Stimulated activated CD4-positive, alpha-beta T cell treated with anti-CD3 and anti-CD28 coated beads, TNF-alpha, amount 100 ng/mL, for 48 hours (primary cell): ENCODE data around the gene MBTPS1.
A peak's percentile ranks its signal among the peaks of the same experiment; 100 is the strongest.

Experiments
- DNase-seq, 3 donors: peaks; one replicate each; pipeline ENCODE4 v3.0.0-alpha.2; 2020; ENCODE audit warnings: low read depth in 3 of 3

MBTPS1 gene

DNA sequence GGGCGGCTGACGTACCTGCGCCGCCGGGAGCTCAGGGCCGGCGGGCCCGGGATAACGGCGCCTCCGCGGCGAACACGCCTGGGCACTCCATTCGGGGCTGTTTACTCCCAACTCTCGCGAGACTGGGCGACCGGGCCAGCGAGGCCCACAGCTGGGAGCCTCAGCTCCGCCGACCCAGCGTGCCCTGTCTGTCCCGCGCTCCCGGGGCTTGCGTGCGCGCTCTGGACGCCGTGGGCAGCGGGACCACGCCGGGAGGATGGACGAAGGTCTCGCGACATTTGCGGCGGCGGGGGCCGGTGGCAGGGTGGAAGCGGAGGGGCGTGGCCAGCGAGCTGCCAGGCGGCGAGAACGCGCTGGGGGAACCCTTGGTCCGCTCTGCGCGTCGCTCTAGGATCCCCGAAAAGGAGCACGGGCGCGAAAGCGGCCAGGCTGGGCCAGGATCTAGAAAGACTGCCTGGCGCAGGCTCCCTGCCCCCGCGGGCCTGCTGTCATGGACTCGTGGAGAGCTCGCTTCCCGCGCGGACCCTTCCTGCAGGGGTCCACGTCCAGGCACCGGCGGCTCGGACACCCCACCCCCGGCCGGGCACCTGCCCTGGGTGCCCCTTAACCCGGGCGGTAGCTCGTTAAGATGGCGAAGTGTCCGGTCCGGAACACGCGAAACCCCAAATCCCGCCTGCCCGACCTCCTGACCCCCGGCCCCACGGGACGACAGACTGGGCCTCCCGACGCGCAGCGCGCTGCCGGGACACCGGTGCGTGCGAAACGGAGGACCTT lies at the start of gene MBTPS1:
TSS of gene MBTPS1 (minus strand) at position 223 of the 774 bp plus-strand sequence. CDS start 15,159 bp downstream, outside the sequence.
- peak; percentile 96 to 99 (median 96) for DNase-seq

DNA sequence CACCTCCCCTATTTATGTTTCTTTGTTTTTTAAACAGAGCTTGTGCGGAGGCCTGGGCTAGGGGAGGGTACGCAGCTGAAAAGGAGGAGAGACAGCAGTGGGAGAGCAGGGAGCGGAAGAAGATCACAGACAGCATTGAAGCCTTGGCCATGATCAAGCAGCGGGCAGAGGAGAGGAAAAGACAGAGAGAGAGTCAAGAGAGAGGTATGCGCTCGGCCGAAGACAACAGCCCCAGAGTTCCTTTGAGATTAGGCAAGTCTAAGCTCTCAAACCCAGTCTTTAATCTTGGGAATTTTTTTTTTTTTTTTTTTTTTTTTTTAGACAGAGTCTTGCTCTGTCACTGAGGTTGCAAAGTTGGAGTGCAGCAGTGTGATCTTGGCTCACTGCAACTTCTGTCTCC lies 49.0 kb upstream of the MBTPS1 start:
- no peak for DNase-seq

DNA sequence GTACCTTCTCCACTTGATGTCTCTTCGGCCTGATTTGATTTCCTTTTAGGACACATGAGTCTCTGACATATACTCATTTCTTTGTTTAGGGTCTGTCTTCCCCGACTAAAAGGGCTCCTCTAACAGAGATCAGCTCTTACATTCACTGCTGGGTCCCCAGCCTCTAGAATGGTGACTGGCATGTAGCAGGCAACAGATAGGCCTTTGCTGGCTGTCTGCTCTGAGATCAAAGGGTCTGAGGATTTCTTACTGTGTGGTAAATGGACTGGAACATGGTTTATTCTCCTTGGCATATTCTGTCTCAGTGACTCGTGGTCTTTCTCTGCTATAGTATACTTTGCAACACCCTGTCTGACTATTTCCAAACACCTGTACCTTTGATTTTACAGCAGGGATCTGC lies 45.1 kb upstream of the MBTPS1 start:
- no peak for DNase-seq

DNA sequence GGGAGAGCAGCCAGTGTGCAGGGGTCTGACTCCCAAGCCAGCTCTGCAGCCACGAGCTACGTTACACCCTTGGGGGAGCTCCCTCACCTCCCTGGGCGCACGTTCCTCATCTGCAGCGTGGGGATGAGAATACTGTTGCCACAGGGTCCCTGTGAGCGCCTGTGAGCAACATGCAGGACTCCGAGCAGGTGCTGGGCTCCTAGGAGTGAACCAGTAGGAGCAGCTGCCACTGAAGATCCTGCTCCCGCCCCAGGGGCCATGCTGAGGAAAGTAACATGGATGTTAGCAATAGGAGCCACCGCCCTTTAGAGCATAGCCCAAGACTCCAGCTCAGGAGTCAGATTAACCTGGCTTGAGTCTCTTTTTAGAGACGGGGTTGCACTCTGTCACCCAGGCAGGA lies 44.3 kb upstream of the MBTPS1 start:
- no peak for DNase-seq

DNA sequence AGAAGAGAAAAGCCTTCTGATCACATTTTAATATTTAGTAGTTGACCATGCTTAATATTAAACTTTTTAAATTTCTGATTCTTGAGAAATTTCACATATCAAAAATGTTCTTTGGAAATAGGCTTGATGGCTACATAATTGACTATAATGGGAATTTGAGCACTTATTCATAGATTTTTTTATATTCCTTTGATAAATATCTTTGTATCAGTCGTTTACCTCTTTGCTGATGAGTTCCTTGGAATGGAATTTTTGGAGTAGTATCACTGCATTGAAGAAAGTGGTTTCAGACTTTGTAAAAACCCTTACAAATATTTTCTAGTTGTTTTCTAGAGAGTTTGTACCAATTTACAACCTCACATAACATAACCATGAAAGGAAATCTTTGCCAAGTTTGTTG lies 43.1 kb upstream of the MBTPS1 start:
- DNase-seq: no peak

DNA sequence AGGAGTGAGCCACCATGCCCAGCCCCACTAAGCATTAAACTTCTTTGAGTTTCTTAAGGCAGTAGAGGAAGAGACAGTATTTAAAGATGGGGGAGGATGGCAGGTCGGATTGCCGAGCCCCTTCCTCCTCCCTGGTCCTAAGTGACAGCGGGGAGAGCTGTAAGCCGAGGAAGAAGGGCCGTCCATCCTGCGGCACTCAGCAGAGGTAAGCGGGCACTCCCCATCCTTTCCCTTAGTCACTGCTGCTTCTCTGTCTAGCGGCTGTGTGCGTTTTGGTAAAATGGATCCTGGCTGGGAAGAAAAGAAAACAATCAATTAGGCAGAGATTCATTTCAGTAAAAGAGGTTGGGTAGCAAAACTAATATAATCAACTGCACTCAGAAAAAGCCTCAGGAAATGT lies 42.3 kb upstream of the MBTPS1 start:
- no peak for DNase-seq

DNA sequence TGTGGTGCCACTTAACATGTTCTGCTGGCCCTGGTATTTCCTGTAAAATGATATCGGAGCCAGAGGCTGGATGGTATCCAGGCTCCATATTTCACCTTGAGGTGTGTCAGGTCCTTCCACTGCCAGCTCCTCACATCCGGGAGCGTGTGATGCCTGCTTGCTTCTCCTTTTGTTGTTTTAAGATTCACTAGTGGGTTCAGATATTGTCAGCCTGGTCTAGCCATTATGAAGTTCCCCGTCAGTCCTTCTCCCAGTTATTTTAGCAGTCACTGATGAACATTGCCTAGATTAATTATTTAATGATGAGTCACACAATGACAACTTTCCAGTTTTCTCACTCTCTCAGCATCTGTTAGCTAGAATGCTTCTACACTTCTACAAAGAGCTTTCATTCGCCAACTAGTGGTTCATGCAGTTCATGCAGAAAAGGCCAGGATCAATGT lies 39.6 kb upstream of the MBTPS1 start:
- DNase-seq: no peak

DNA sequence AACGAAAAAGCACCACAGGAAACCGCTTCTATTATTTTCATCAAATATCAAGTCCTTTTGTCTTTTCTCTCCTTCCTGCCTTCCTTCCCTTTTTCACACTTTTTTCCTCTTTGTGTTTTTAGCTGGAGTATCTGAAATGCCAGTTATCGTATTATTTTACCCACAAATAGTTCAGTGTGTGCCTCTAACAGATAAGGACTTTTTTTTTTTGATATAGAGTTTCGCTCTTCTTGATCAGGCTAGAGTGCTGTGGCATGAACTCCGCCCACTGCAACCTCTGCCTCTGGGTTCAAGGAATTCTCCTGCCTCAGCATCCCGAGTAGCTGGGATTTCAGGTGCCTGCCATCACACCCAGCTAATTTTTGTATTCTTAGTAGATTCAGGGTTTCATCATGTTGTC lies 39.0 kb upstream of the MBTPS1 start:
- DNase-seq: no peak

DNA sequence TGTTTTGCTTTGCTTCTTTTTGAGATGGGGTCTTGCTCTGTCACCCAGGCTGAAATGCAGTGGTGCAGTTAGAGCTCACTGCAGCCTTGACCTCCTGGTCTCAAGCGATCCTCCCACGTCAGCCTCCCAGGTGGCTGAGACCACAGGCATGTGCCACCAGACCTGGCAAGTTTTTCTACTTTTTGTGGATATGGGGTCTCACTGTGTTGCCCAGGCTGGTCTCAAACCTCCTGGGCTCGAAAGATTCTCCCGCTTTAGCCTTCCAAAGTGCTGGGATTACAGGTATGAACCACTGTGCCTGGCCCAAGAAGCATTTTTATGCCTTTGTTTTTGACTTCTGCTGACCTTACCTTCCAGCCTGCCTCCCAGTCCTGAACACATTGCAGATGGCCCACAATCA lies 38.5 kb upstream of the MBTPS1 start:
- no peak for DNase-seq

DNA sequence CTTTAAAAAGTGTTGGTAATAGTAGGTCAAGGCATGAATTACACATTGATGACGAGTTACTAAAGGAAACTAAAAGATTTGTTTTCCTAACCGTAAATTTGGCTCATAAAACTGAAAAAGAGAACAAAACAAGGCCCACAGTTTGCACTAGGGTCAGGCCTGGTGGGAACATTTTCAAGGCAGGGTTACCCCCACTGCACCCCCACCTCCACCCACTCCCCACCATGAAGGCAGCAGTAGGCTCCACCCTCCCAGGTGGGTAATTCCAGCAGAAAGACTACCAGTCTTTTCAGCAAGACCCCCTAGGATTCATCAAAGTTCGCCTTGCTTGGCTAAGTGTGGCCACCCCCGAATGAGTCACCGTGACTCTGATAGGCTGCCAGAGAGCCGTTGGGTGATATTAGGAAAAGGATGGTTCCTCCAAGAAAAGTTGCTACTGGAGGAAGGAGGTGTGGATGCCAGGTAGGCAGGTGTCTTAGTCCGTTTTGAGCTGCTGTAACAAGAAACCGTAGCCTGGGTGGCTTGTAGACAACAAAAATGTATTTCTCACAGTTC lies 37.0 kb upstream of the MBTPS1 start:
- no peak for DNase-seq

DNA sequence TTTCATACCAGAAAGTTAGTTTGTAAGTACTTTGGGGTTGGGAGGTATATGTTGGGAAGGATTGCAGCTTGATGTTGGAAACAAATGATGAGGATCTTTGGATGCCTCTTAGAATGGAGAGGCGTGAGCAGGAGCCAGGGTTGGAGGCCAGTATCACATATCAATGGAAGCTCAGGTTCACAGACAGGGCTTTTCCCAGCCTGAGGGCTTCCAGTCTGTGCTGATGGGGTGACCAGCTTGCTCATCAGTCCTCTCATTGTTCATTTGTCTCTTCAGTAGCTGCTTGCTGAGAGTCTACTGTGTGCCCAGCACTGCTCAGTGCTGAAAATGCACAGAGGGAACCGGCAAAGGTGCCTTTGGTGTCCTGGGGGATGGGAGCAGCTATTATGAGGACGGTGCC lies 34.2 kb upstream of the MBTPS1 start:
- no peak for DNase-seq

DNA sequence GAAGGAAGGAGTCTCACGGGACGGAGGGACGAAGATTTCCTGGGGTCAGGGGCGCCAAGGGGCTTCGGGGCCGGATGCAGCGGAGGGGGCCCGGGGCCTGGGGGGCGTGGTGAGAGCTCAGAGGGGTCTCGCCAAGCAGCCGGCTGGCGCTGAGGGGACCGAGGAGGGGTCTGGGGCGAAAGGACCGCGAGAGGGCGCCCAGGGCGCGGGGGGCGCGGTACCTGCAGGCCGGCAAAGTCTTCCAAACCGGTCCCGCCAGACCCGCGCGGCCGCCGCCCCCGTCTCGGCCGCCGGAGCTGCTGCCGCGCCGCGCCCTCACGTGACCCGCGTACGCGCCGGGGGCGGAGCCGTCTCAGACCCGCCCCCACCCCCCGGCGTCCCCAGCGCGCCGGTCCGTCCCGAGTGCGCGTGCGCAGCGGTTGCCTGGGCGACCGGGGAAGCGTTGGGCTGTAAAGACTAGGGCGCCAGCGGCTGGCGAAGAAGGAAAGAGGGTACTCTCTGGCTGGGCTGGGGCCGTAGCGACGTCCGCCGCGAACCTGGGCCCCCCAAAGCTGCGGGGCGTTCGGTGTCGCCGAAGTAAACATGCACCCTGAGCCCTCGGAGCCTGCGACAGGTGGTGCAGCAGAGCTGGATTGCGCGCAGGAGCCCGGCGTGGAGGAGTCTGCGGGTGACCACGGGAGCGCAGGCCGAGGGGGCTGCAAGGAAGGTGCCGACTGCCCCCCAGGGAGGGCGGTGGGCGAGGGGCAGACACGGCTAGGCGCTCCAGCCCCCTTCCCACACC lies 28.3 kb upstream of the MBTPS1 start, which contains the start of the genes DNAAF1 and HSDL1:
TSS of gene DNAAF1 (plus strand) at position 450 of the 781 bp plus-strand sequence. CDS start at position 583, 133 bp downstream.
TSS of gene HSDL1 (minus strand) at position 319 of the 781 bp plus-strand sequence. CDS start 13,856 bp downstream, outside the sequence.
- DNase-seq: peak; percentile 88 to 93 (median 88)

DNA sequence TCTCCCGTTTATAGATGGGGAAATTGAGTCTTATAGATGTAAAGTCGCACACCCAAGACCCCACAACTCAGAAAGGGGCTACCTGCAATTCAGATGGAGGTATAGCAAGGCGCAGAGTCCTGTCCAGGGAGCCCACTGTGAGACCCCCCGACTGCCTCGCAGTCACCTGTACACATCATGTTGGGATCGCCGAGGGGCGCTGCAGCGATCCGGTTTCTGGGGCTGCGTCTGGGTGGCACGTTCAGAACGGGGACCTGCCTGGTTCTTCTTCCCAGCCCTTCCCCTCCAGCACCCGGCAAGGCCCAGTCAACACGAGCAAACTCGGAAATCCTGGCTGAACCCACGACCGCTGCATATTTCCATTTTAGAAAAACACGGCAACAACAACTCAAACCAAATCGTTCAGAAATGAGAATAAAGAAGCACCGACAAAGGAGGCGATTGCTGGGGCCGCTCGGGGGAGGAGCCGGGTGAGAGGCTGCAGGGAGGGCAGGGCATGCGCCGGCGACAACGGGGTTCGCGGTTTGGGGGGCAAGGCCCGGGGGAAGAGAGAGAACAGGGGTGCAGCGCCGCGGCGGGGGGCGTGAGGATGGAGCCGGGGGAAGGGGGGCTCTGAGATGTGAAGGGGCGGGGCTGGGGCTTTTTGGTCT lies 27.6 kb upstream of the MBTPS1 start:
- peak in 1 of 3 donors; percentile 40 for DNase-seq

DNA sequence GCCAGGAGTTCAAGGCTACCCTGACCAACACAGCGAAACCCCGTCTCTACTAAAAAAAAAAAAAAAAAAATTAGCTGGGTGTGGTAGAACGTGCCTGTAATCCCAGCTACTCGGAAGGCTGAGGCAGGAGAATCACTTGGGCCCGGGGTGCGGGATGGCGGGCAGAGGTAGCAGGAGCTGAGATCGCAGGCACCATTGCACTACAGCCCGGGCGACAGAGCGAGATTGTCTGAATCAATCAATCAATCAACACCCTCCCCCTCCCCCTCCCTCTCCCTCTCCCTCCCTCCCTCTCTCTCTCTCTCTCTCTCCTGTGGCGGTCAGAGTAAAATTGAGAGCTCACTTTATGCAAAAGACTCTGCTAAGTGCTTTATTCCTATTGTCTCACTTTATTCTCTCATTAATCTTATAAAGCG lies 27.1 kb upstream of the MBTPS1 start:
- peak in 1 of 3 donors; percentile 27 for DNase-seq

DNA sequence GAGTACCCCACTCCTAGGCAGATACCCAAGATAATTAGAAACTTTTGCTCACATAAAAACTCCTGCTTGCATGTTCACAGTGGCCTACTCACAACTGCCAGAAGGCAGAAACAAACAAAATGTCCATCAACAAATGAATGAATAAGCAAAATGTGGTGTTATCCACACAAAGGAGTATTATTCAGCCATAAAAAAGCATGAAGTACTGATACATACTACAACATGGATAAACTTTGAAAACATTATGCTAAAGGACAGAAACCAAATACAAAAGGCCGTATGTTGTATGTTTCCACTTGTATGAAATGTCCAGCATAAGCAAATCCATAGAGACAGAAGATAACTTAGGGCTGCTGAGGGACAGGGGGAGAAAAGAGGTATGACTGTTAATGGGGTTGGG lies 26.3 kb upstream of the MBTPS1 start:
- no peak for DNase-seq

DNA sequence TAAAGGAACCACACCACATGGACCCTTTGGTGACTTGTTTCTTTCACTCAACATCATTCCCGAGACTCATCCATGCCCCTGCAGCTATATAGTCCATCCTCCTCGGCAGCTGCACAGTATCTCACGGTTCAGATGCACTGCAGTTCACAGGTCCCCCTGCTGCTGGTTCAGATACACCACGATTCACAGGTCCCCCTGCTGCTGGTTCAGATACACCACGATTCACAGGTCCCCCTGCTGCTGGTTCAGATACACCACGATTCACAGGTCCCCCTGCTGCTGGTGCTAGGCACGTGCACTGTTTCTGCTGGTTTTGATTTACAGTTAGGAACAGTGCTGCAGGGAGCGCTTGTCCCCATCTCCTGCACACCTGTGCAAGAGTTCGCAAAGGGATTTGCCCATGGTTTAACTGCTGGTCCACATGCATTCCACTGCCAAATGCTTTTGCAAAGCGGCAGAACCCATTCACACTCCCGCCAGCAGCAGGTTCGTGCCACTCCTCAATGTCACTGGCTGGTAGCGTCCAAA lies 24.5 kb upstream of the MBTPS1 start:
- DNase-seq: no peak

DNA sequence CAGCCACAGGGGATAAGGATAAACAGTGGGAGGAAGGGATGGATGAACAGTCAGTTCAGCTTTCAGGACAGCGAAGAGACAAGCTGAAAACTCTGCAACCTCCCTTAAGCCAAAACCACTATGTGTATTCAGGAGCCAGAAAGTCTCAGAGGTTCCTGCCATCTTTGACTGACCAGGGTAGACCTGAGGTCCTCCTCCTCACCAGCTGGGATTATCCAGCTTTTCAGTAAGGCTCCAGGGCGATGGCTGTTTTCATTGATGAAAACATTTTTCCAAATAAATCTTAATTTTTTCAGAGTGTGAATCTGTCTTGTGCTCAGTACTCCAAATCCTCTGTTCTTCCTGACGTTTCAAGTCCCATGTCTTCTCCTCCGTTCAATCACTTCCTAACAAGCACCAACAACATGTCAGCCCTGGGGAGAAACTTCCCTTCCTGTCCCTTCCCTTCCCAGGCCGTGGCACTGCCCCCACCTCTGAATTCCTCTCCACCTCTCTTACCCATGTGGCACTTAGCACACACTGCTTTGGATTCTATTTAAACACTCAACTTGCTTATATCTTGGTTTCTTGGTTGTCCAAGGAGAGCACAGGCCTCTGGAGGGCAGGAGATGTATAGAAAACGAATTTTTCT lies 23.0 kb upstream of the MBTPS1 start:
- DNase-seq: no peak

DNA sequence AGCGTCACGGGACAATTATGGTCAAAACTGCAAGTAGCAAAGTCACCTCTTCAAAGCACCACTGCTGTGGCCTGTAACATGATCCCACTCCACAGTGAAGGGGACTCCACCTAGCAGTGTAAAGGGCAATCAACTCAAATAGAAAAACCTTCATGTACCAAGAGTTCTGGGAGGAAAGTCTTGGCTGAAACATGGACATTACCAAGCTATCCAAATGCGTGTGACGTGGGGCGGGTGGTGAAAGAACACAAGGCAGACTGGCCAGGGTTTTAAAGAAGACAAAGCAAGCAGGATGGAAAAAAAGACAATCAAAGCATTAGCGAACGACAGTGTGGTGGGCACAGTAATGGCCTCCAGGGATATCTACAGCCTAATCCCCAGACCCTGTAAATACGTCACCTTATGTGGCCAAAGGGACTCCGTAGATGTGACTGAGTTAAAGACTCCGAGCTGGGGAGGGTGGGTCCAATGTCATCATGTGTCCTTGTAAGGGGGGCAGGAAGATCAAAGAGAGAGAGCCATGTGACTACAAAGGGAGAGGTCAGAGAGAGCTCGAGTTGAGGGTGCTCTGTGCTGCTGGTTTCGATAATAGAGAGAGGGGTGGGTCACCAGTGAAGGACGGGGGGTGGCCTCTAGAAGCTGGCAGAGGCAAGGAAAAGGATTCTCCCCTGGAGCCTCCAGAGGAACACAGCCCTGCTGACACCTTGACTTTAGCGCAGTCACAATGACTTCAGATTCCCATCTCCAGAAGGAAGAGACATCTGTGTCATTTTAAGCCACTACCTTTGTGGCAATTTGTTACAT lies 22.3 kb upstream of the MBTPS1 start:
- DNase-seq: peak in 2 of 3 donors; percentile 20 to 22

DNA sequence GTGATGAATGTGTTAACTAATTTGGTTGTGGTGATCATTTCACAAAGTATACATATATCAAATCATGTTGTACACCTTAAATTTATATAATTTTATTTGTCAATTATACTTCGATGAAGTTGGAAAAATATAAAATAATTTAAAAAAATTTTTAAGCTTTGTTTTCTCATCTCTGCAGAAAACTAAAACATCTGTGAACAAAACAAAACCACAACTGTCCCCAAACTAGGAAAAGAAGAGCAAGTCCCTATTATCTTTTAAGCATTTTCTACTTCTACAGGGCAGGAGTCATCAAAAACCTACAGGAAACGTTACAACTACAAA lies 21.7 kb upstream of the MBTPS1 start:
- no peak for DNase-seq

DNA sequence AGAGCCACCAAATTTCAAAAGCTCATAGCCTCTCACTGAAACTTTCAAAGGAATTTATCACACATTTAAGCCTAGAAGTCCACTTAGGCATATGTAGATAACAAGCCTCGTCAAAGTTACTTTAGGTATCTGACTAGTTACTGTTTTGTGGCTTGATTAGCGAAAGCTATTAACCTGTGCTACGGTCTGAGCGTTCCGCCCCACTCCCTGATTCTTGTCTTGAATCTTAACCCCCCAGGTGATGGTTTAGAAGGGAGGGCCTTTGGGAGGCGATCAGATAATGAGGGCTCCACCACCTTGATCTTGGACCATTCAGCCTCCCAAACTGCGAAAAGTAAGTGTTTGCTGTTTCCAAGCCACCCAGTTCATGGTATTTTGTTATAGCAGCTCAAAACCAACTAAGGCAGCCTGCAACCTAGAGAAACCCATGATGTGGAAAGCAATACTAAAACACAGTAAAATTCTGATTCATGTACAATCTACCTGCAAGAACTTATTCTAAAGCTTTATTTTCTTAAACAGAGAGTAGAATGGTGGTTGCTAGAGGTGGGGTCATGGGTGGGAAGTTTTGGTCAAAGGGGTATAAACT lies 21.1 kb upstream of the MBTPS1 start:
- DNase-seq: no peak
